ENCODE results near the gene HERC2. TPM values are rescaled to one million over a fixed set of nuclear protein-coding genes. Genes with fewer than 3 reads are reported as not detected.
"Not testable (repeated sequence)": the region's sequence is repeated elsewhere in the genome, so short reads cannot be mapped to it uniquely, and the experiment has no call there.

The HERC2 gene
- total RNA-seq, 1 donor from 2014 or later, result 42.7 TPM

- intact Hi-C loops (cut with DNase I); H3K9me3 ChIP-seq; H3K27ac ChIP-seq; H3K4me3 ChIP-seq; H3K4me1 ChIP-seq; DNase-seq (ENCODE audit: low spot score in 2 of 2); H3K27me3 ChIP-seq: not testable (repeated sequence)
- H3K36me3 ChIP-seq, result peaks cover 16 to 30% of the 10 kb centered on the region in 2 donors
Observed at GRCh38 chr15:28294560-28294959, 27.4 kb downstream of the HERC2 start.

GRCh38 chr15:28289694-28290463, 32.1 kb downstream of the HERC2 start:
- no peak for DNase-seq (ENCODE audit: low spot score in 2 of 2)
- Histone ChIP-seq H3K27me3 (no peaks in the 10 kb centered on the region), H3K4me3 (no peak overlapping the region), H3K36me3 (peaks cover 16 to 26% of the 10 kb centered on the region in 2 donors), H3K27ac (no peak overlapping the region), H3K4me1 (no peaks in the 10 kb centered on the region), H3K9me3 (no peaks in the 10 kb centered on the region)
- TF ChIP-seq, protein P1, sequence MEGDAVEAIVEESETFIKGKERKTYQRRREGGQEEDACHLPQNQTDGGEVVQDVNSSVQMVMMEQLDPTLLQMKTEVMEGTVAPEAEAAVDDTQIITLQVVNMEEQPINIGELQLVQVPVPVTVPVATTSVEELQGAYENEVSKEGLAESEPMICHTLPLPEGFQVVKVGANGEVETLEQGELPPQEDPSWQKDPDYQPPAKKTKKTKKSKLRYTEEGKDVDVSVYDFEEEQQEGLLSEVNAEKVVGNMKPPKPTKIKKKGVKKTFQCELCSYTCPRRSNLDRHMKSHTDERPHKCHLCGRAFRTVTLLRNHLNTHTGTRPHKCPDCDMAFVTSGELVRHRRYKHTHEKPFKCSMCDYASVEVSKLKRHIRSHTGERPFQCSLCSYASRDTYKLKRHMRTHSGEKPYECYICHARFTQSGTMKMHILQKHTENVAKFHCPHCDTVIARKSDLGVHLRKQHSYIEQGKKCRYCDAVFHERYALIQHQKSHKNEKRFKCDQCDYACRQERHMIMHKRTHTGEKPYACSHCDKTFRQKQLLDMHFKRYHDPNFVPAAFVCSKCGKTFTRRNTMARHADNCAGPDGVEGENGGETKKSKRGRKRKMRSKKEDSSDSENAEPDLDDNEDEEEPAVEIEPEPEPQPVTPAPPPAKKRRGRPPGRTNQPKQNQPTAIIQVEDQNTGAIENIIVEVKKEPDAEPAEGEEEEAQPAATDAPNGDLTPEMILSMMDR (IDR thresholded peaks at IDR 0.05), result no peak
- intact Hi-C loops (cut with DNase I), result no loop called here

DNA sequence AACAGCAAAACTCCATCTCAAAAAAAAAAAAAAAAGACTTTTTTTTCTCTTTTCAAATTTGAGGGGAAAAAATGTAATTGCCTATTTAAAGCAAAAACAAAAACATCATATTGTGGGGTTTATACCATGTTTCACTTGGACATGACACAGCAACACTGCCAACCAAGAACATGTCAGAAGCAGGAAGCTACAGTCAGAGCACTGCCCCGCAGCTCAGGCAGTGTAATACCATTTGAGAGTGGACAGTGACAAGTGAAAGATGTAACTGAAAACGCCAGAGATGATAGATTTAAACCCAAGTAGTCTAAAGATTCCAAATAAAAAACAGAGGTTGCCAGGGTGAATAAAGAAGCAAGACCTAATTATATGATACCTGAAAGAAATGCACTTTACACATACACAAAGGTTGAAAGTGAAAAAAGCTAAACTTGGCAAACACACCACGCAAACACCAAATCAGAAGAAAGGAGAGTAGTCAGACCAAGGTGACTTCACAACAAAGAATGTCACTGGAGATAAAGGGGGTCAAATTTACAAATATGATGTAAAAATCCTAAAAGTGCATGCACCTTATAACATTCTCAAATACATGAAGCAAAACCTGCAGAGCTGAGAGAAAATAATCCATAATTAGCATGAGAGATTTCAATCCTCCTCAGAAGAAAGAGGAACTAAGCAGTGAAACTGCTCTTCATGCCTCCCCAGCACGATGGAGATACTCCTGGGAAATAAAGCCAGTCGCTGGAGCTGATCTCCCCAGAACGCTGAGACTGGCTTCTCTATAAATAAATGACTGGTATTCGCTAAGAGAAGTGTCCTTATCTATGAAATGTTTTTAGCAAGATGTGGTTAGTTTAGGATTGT, 32.9 kb downstream of the HERC2 start:
- H3K9me3 ChIP-seq; H3K4me3 ChIP-seq; H3K4me1 ChIP-seq; intact Hi-C loops (cut with DNase I); H3K27me3 ChIP-seq; DNase-seq (ENCODE audit: low spot score in 2 of 2); H3K27ac ChIP-seq: not testable (repeated sequence)
- peaks cover 16 to 26% of the 10 kb centered on the region in 2 donors for H3K36me3 ChIP-seq

GRCh38 chr15:28286659-28287058, 35.3 kb downstream of the HERC2 start:
- DNase-seq (ENCODE audit: low spot score in 2 of 2); H3K27me3 ChIP-seq; H3K27ac ChIP-seq; H3K9me3 ChIP-seq; intact Hi-C loops (cut with DNase I); H3K4me3 ChIP-seq; H3K4me1 ChIP-seq: not testable (repeated sequence)
- H3K36me3 ChIP-seq, result peaks cover 16 to 20% of the 10 kb centered on the region in 2 donors

GRCh38 chr15:28286031-28286430, 35.9 kb downstream of the HERC2 start:
- H3K4me1 ChIP-seq, result peaks cover 0 to 3% of the 10 kb centered on the region in 2 donors
- intact Hi-C loops (cut with DNase I), result no loop called here
- peaks cover 14% of the 10 kb centered on the region in 2 donors for H3K36me3 ChIP-seq
- no peak overlapping the region for H3K4me3 ChIP-seq
- DNase-seq (ENCODE audit: low spot score in 2 of 2), result no peak
- H3K27me3 ChIP-seq, result no peaks in the 10 kb centered on the region
- TF ChIP-seq, protein P1 (IDR thresholded peaks at IDR 0.05), result no peak
- no peak overlapping the region for H3K27ac ChIP-seq
- H3K9me3 ChIP-seq, result no peaks in the 10 kb centered on the region

DNA sequence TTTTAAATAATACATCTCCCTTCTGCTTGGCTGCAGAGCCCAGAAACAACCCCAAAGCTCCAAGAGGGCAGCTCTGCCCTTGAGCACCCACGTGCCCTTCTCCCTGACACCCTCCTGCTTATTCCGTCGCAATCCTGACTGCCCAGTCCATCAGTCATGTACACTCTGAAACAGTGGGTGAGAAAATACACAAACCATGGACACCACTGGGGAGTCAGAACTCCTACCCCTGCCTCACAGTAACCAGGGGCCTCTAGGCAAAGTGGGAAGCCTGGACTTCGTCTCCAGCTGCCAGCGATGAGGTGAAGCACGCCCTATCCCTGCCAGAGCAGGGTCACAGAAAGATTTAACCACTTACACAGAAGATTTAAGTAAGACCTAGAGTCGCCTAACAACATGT, 40.1 kb downstream of the HERC2 start:
- H3K36me3 ChIP-seq, result peaks cover 0 to 24% of the 10 kb centered on the region in 2 donors
- H3K4me3 ChIP-seq, result no peak overlapping the region
- H3K27ac ChIP-seq, result no peak overlapping the region
- intact Hi-C loops (cut with DNase I), result no loop called here
- H3K27me3 ChIP-seq, result no peaks in the 10 kb centered on the region
- H3K9me3 ChIP-seq, result no peaks in the 10 kb centered on the region
- TF ChIP-seq, protein P1 (IDR thresholded peaks at IDR 0.05), result no peak
- DNase-seq (ENCODE audit: low spot score in 2 of 2), result no peak
- peaks cover 0 to 3% of the 10 kb centered on the region in 2 donors for H3K4me1 ChIP-seq

GRCh38 chr15:28274635-28275034, 47.3 kb downstream of the HERC2 start:
- no peak overlapping the region for H3K4me3 ChIP-seq
- no peak for DNase-seq (ENCODE audit: low spot score in 2 of 2)
- intact Hi-C loops (cut with DNase I), result no loop called here
- no peak overlapping the region for H3K27ac ChIP-seq
- peaks cover 42 to 67% of the 10 kb centered on the region in 2 donors for H3K36me3 ChIP-seq
- H3K27me3 ChIP-seq, result no peaks in the 10 kb centered on the region
- no peaks in the 10 kb centered on the region for H3K4me1 ChIP-seq
- TF ChIP-seq, protein P1 (IDR thresholded peaks at IDR 0.05), result no peak
- H3K9me3 ChIP-seq, result no peaks in the 10 kb centered on the region
